ENCODE data around the gene PDE2A. TPM values are rescaled to one million over a fixed set of nuclear protein-coding genes. Genes with fewer than 3 reads are reported as not detected.

PDE2A gene
- total RNA-seq, 1 donor from 2014 or later: 0.82 TPM

- no peaks in the 10 kb centered on the region for H4K20me1 ChIP-seq (ENCODE audit: insufficient read depth, low read length)
- no peaks in the 10 kb centered on the region for H3K36me3 Mint-ChIP-seq (ENCODE audit: low read depth, unreplicated experiment)
- no peak overlapping the region for H3K4me3 ChIP-seq (ENCODE audit: insufficient read depth, low read depth, low read length)
- H3K9me3 Mint-ChIP-seq (ENCODE audit: unreplicated experiment): no peaks in the 10 kb centered on the region
- DNase-seq (ENCODE audit: low read depth) (no peak), FAIRE-seq (no peak)
- peaks cover 27% of the 10 kb centered on the region for H3K27me3 ChIP-seq (ENCODE audit: insufficient read depth, low read length)
- H3K4me1 ChIP-seq (ENCODE audit: insufficient read depth, low read length): no peaks in the 10 kb centered on the region
- no peaks in the 10 kb centered on the region for H3K9me3 ChIP-seq (ENCODE audit: insufficient read depth, low read depth, low read length)
- H3K79me2 ChIP-seq (ENCODE audit: insufficient read depth, low read length): no peaks in the 10 kb centered on the region
- no peak overlapping the region for H3K4me2 ChIP-seq (ENCODE audit: low read length)
- H3K27me3 Mint-ChIP-seq (ENCODE audit: low read depth, unreplicated experiment): peaks cover 87% of the 10 kb centered on the region
- H2AFZ ChIP-seq (ENCODE audit: low read depth, low read length): no peak overlapping the region
- peaks cover 6% of the 10 kb centered on the region for H3K4me1 Mint-ChIP-seq (ENCODE audit: low read depth, unreplicated experiment)
- H3K36me3 ChIP-seq (ENCODE audit: insufficient read depth, low read length): no peaks in the 10 kb centered on the region
- no peak overlapping the region for H3K27ac Mint-ChIP-seq (ENCODE audit: unreplicated experiment)
- TF ChIP-seq EZH2 (IDR thresholded peaks at IDR 0.05; ENCODE audit: insufficient read depth, low read length) (no peak), CTCF (IDR thresholded peaks at IDR 0.05; ENCODE audit: insufficient read depth, low read depth, low read length) (no peak)
- H3K27ac ChIP-seq (ENCODE audit: low read depth, low read length): no peak overlapping the region
- H3K9ac ChIP-seq (ENCODE audit: low read length): no peak overlapping the region
- no peak overlapping the region for H3K4me3 Mint-ChIP-seq (ENCODE audit: unreplicated experiment)
Measured at GRCh38 chr11:72598466-72598865, 75.8 kb downstream of the PDE2A start.

GRCh38 chr11:72597721-72598120 lies 76.5 kb downstream of the PDE2A start:
- H3K36me3 Mint-ChIP-seq (ENCODE audit: low read depth, unreplicated experiment): no peaks in the 10 kb centered on the region
- DNase-seq (ENCODE audit: low read depth) (no peak), FAIRE-seq (no peak)
- no peaks in the 10 kb centered on the region for H3K9me3 ChIP-seq (ENCODE audit: insufficient read depth, low read depth, low read length)
- H4K20me1 ChIP-seq (ENCODE audit: insufficient read depth, low read length): no peaks in the 10 kb centered on the region
- H3K4me2 ChIP-seq (ENCODE audit: low read length): no peak overlapping the region
- TF ChIP-seq EZH2 (IDR thresholded peaks at IDR 0.05; ENCODE audit: insufficient read depth, low read length): no peak
- TF ChIP-seq CTCF (IDR thresholded peaks at IDR 0.05; ENCODE audit: insufficient read depth, low read depth, low read length): no peak
- H3K4me3 Mint-ChIP-seq (ENCODE audit: unreplicated experiment): no peak overlapping the region
- no peak overlapping the region for H3K9ac ChIP-seq (ENCODE audit: low read length)
- H3K4me3 ChIP-seq (ENCODE audit: insufficient read depth, low read depth, low read length): no peak overlapping the region
- peaks cover 87% of the 10 kb centered on the region for H3K27me3 Mint-ChIP-seq (ENCODE audit: low read depth, unreplicated experiment)
- H2AFZ ChIP-seq (ENCODE audit: low read depth, low read length): no peak overlapping the region
- no peak overlapping the region for H3K27ac ChIP-seq (ENCODE audit: low read depth, low read length)
- H3K79me2 ChIP-seq (ENCODE audit: insufficient read depth, low read length): no peaks in the 10 kb centered on the region
- H3K9me3 Mint-ChIP-seq (ENCODE audit: unreplicated experiment): no peaks in the 10 kb centered on the region
- no peaks in the 10 kb centered on the region for H3K4me1 ChIP-seq (ENCODE audit: insufficient read depth, low read length)
- no peak overlapping the region for H3K27ac Mint-ChIP-seq (ENCODE audit: unreplicated experiment)
- H3K4me1 Mint-ChIP-seq (ENCODE audit: low read depth, unreplicated experiment): peaks cover 6% of the 10 kb centered on the region
- peaks cover 30% of the 10 kb centered on the region for H3K27me3 ChIP-seq (ENCODE audit: insufficient read depth, low read length)
- H3K36me3 ChIP-seq (ENCODE audit: insufficient read depth, low read length): no peaks in the 10 kb centered on the region

GRCh38 chr11:72595292-72595684 lies 78.9 kb downstream of the PDE2A start:
- FAIRE-seq: no peak
- no peaks in the 10 kb centered on the region for H3K9me3 ChIP-seq (ENCODE audit: insufficient read depth, low read depth, low read length)
- no peaks in the 10 kb centered on the region for H3K36me3 ChIP-seq (ENCODE audit: insufficient read depth, low read length)
- H2AFZ ChIP-seq (ENCODE audit: low read depth, low read length): no peak overlapping the region
- H3K79me2 ChIP-seq (ENCODE audit: insufficient read depth, low read length): no peaks in the 10 kb centered on the region
- no peaks in the 10 kb centered on the region for H3K4me1 ChIP-seq (ENCODE audit: insufficient read depth, low read length)
- no peak overlapping the region for H3K9ac ChIP-seq (ENCODE audit: low read length)
- peaks cover 53% of the 10 kb centered on the region for H3K27me3 ChIP-seq (ENCODE audit: insufficient read depth, low read length)
- H3K4me3 ChIP-seq (ENCODE audit: insufficient read depth, low read depth, low read length): no peak overlapping the region
- no peaks in the 10 kb centered on the region for H3K9me3 Mint-ChIP-seq (ENCODE audit: unreplicated experiment)
- no peak overlapping the region for H3K27ac ChIP-seq (ENCODE audit: low read depth, low read length)
- H3K27me3 Mint-ChIP-seq (ENCODE audit: low read depth, unreplicated experiment): peaks cover 89% of the 10 kb centered on the region
- H3K4me3 Mint-ChIP-seq (ENCODE audit: unreplicated experiment): no peak overlapping the region
- no peak for DNase-seq (ENCODE audit: low read depth)
- no peak for TF ChIP-seq EZH2 (IDR thresholded peaks at IDR 0.05; ENCODE audit: insufficient read depth, low read length)
- TF ChIP-seq CTCF (IDR thresholded peaks at IDR 0.05; ENCODE audit: insufficient read depth, low read depth, low read length): no peak
- no peak overlapping the region for H3K27ac Mint-ChIP-seq (ENCODE audit: unreplicated experiment)
- H3K4me2 ChIP-seq (ENCODE audit: low read length): no peak overlapping the region
- H3K36me3 Mint-ChIP-seq (ENCODE audit: low read depth, unreplicated experiment): no peaks in the 10 kb centered on the region
- H3K4me1 Mint-ChIP-seq (ENCODE audit: low read depth, unreplicated experiment): peaks cover 6% of the 10 kb centered on the region
- H4K20me1 ChIP-seq (ENCODE audit: insufficient read depth, low read length): peaks cover 4% of the 10 kb centered on the region

Data from astrocyte (in vitro differentiated cells and primary cell).